OCI-LY3 (cell line): ENCODE data around the gene LYSMD4.

Source experiments
- CTCF ChIP-seq: fragments of 200-600, 300-600 bp; sonication (generic); IDR thresholded peaks from 2 replicates; pipeline ENCODE4 v1.5.1; 2014; ENCODE audit warnings: antibody characterized with exemption, low read length, low read depth
- EZH2phosphoT487 ChIP-seq: fragments of 200-600 bp; shearing (Covaris generic); IDR thresholded peaks from 2 replicates; pipeline ENCODE4 v1.6.1; 2018; ENCODE audit warnings: antibody characterized with exemption, mixed run types, low read depth

- no peak for TF ChIP-seq CTCF
- no peak for TF ChIP-seq EZH2phosphoT487
Measured at GRCh38 chr15:99763827-99764226, 30.6 kb upstream of the LYSMD4 start.
